ENCODE results near the gene COL24A1. TPM values are rescaled to one million over a fixed set of nuclear protein-coding genes. Genes with fewer than 3 reads are reported as not detected.
A peak's percentile ranks its signal among the peaks of the same experiment; 100 is the strongest.

COL24A1 gene
- total RNA-seq, 1 experiment from 2014 or later, result 0.07 TPM

- no peaks in the 10 kb centered on the region for H3K4me1 ChIP-seq (ENCODE audit: insufficient read depth, low read length)
- ChIA-PET POLR2A (ENCODE audit: unreplicated experiment) (no interaction called here), CTCF (no interaction called here)
- no peak for ATAC-seq
- H3K9me3 ChIP-seq (ENCODE audit: low read length), result no peaks in the 10 kb centered on the region
- TF ChIP-seq EZH2 (IDR thresholded peaks at IDR 0.05; ENCODE audit: low read length, unreplicated experiment), result no peak
- no peak for TF ChIP-seq EZH2phosphoT487 (IDR thresholded peaks at IDR 0.05; ENCODE audit: borderline replicate concordance, low read length)
- TF ChIP-seq CTCF (conservative IDR thresholded peaks at IDR 0.05; ENCODE audit: low read depth, low read length), result no peak
- H3K27ac ChIP-seq (ENCODE audit: low read length), result no peak overlapping the region
- no peaks in the 10 kb centered on the region for H3K36me3 ChIP-seq (ENCODE audit: low read depth, low read length)
- H3K4me3 ChIP-seq (ENCODE audit: low read length), result no peak overlapping the region
- peaks cover 32% of the 10 kb centered on the region for H3K27me3 ChIP-seq (ENCODE audit: low read length)
- H3K9ac ChIP-seq (ENCODE audit: low read length), result no peak overlapping the region
- no peak for DNase-seq
- no peaks in the 10 kb centered on the region for H3F3A ChIP-seq (ENCODE audit: low read length, unreplicated experiment)
- H2AFZ ChIP-seq (ENCODE audit: low read length), result no peak overlapping the region
- no peaks in the 10 kb centered on the region for H3K9me2 ChIP-seq (replicated peaks; ENCODE audit: low read length)
- BruUV-seq (replicated peaks), result no TSS peak
- no peak overlapping the region for H3K4me2 ChIP-seq (ENCODE audit: low read length)
- intact Hi-C loops (cut with micrococcal nuclease), result no loop called here
- H3K79me2 ChIP-seq (ENCODE audit: low read length), result no peaks in the 10 kb centered on the region
- H4K20me1 ChIP-seq (ENCODE audit: low read length), result no peaks in the 10 kb centered on the region
These were observed 7.0 kb downstream of the COL24A1 start for GRCh38 chr1:86149591-86149990.

GRCh38 chr1:86147755-86148154 lies 8.8 kb downstream of the COL24A1 start:
- ATAC-seq, result no peak

GRCh38 chr1:86146566-86146965 lies 10.0 kb downstream of the COL24A1 start:
- Histone ChIP-seq H3K27me3 (ENCODE audit: low read length) (peaks cover 29% of the 10 kb centered on the region), H3K4me2 (ENCODE audit: low read length) (no peak overlapping the region), H4K20me1 (ENCODE audit: low read length) (no peaks in the 10 kb centered on the region), H3K36me3 (ENCODE audit: low read depth, low read length) (no peaks in the 10 kb centered on the region), H3K27ac (ENCODE audit: low read length) (no peak overlapping the region), H2AFZ (ENCODE audit: low read length) (no peak overlapping the region), H3K9me2 (replicated peaks; ENCODE audit: low read length) (no peaks in the 10 kb centered on the region), H3F3A (ENCODE audit: low read length, unreplicated experiment) (no peaks in the 10 kb centered on the region), H3K4me1 (ENCODE audit: insufficient read depth, low read length) (no peaks in the 10 kb centered on the region), H3K79me2 (ENCODE audit: low read length) (no peaks in the 10 kb centered on the region), H3K9ac (ENCODE audit: low read length) (no peak overlapping the region), H3K9me3 (ENCODE audit: low read length) (no peaks in the 10 kb centered on the region), H3K4me3 (ENCODE audit: low read length) (no peak overlapping the region)
- TF ChIP-seq EZH2 (IDR thresholded peaks at IDR 0.05; ENCODE audit: low read length, unreplicated experiment), result no peak
- TF ChIP-seq CTCF (conservative IDR thresholded peaks at IDR 0.05; ENCODE audit: low read depth, low read length), result peak; percentile 45; the same call in 1 of the 2 replicates
- ChIA-PET CTCF (no interaction called here), POLR2A (ENCODE audit: unreplicated experiment) (no interaction called here)
- intact Hi-C loops (cut with micrococcal nuclease), result no loop called here
- ATAC-seq, result no peak
- no TSS peak for BruUV-seq (replicated peaks)
- DNase-seq, result peak; percentile 14

More at GRCh38 chr1:86147755-86148154, 8.8 kb downstream of the COL24A1 start:
- TF ChIP-seq EZH2phosphoT487 (IDR thresholded peaks at IDR 0.05; ENCODE audit: borderline replicate concordance, low read length) (no peak), CTCF (conservative IDR thresholded peaks at IDR 0.05; ENCODE audit: low read depth, low read length) (no peak), EZH2 (IDR thresholded peaks at IDR 0.05; ENCODE audit: low read length, unreplicated experiment) (no peak)
- POLR2A ChIA-PET (ENCODE audit: unreplicated experiment), result no interaction called here
- DNase-seq, result no peak
- no peak overlapping the region for H3K9ac ChIP-seq (ENCODE audit: low read length)
- intact Hi-C loops (cut with micrococcal nuclease), result no loop called here
- no peaks in the 10 kb centered on the region for H3F3A ChIP-seq (ENCODE audit: low read length, unreplicated experiment)
- H3K36me3 ChIP-seq (ENCODE audit: low read depth, low read length), result no peaks in the 10 kb centered on the region
- H3K4me2 ChIP-seq (ENCODE audit: low read length), result no peak overlapping the region
- no TSS peak for BruUV-seq (replicated peaks)
- H3K79me2 ChIP-seq (ENCODE audit: low read length), result no peaks in the 10 kb centered on the region
- H3K4me1 ChIP-seq (ENCODE audit: insufficient read depth, low read length), result no peaks in the 10 kb centered on the region
- no peak overlapping the region for H2AFZ ChIP-seq (ENCODE audit: low read length)
- CTCF ChIA-PET, result no interaction called here
- H3K9me2 ChIP-seq (replicated peaks; ENCODE audit: low read length), result no peaks in the 10 kb centered on the region
- H3K27ac ChIP-seq (ENCODE audit: low read length), result no peak overlapping the region
- no peaks in the 10 kb centered on the region for H3K9me3 ChIP-seq (ENCODE audit: low read length)
- H3K27me3 ChIP-seq (ENCODE audit: low read length), result peaks cover 32% of the 10 kb centered on the region
- H4K20me1 ChIP-seq (ENCODE audit: low read length), result no peaks in the 10 kb centered on the region
- no peak overlapping the region for H3K4me3 ChIP-seq (ENCODE audit: low read length)
